GM18951 (cell line): Measurements from ENCODE around the gene MRPL20.

ENCODE experiments used
- POLR2A ChIP-seq: IDR thresholded peaks from 4 replicates; pipeline ENCODE4 v1.6.1; 2011; ENCODE audit warnings: mild to moderate bottlenecking; ENCODE audit not compliant: insufficient read length, insufficient read depth; ENCODE audit errors: extremely low read depth
- in situ Hi-C: fragments of 300-500 bp; cut with MboI; formaldehyde crosslinking; loops from one replicate; pipeline ENCODE4 v1.12.0; 2022; ENCODE audit warnings: low sequenced_read_pairs, mixed read lengths, inconsistent platforms; ENCODE audit not compliant: unreplicated experiment

The MRPL20 gene

GRCh38 chr1:1441002-1441888, 34.2 kb upstream of the MRPL20 start:
- TF ChIP-seq POLR2A = no peak
- in situ Hi-C loops = no loop called here

DNA sequence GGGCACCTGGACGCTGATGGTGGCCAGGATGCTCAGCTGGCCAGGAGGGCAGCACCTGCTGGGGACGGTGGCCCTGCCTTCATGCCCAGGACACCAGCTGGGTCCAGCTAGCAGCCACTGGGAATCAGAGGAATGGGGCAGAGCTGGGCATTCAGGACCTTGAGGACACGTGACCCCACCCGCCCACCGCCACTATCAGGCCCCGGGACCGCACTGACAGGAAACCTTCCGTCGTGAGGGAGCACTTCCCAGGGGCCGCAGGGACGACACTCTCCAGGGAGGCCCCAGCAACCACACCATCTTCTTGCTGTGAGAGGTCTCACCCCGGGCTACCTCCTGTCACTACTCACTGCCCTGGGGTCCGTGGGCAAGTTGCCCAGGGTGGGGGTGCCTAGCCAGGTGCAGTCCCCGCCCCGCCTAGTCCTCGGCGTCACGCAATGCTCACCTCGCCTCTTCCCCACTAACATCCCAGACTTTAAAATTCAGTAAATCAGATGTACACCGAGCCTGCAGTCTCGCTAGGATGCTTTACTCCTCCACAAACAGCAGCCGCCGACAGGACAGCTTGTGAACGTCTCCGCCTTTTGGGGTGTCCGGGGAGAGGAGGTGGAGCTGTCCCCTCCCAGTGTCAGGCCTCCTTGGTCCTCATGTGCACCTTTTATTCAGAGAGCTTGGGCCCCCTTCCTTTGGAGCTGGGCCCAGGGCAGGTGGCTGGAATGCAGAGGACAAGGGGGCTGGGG, 33.3 kb upstream of the MRPL20 start:
- no peak for TF ChIP-seq POLR2A
- in situ Hi-C loops = no loop called here

- in situ Hi-C loops = no loop called here
Observed at GRCh38 chr1:1439546-1440261, 32.6 kb upstream of the MRPL20 start.

GRCh38 chr1:1438531-1439381, 31.7 kb upstream of the MRPL20 start:
- TF ChIP-seq POLR2A = no peak
- in situ Hi-C loops = no loop called here

More at GRCh38 chr1:1439546-1440261, 32.6 kb upstream of the MRPL20 start:
- TF ChIP-seq POLR2A = no peak

DNA sequence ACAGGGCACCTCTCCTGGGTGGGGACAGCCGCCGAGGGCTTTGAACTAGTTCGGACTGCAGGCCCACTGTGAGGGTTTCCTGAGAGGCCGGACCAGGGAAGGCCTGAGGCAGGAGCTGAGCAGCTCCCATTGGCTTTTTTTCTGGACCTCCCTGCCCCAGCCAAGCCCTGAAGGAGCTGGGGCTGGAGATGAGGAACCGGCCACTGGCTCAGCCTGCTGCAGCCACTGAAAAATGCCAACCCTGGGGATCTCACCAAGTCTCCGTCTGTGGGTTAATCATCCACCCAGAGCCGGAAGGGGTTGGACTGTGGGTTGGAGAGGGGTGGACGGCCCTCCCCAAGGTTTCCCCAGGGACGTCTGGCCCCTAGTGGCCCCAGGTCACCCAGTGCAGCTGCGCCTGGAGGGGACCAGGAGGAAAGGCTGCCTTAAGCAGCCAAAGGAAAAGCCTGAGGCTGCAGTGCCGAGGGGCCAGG, 30.8 kb upstream of the MRPL20 start:
- in situ Hi-C loops = no loop called here
- TF ChIP-seq POLR2A = peak; percentile 54

GRCh38 chr1:1437033-1437903, 30.2 kb upstream of the MRPL20 start:
- TF ChIP-seq POLR2A = no peak
- in situ Hi-C loops = no loop called here

DNA sequence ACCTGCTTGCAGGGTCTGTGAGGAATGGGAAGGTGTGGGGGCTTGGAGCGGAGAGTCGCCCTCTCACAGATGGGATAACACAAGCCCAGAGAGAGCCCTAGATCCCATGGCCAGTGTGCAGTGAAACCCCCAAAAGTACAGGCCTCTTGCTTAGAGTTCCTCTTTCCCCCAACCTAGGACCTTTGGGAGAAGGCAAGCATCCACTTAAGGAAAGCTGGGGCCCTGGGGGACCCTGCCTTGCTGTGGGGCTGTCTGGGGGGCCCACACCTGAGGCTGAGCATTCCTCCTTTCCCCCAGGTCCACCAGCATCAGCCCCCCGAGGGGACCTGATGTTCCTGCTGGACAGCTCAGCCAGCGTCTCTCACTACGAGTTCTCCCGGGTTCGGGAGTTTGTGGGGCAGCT, 29.5 kb upstream of the MRPL20 start:
- in situ Hi-C loops = no loop called here
- TF ChIP-seq POLR2A = no peak

DNA sequence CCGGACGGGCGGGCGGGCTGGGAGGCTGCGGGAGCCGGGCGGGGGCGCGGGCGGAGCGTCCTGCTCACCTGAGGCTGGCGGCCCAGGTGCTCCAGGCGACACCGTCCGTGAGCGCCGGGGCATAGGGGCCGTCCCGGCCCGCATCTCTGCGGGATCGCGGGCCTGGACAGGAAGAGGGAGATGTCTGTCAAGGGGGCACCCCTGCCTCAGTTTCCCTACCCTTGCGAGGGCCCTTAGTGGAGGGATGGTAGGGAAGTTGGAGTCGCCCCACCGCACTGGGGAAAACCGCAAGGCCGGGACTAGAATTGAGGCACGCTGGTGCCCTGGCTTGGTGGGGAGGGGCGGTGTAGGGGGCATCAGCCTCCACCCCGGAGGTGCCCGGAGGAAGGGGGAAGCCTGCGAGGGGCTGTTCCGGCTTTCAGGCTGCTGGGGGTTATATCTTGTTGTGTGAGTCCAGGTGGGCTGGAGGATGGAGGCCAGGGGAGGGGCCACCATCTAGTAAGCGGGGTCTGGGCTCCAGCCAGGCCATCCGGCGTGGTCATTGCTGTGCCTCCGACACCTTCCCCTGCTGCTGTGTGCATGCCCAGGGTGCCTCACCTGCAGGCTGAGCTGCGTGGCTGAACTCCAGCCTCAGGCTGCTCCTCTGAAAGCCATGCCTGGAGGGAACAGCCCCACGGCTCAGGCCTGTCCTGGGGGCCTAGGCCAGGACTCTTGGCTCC, 29.0 kb upstream of the MRPL20 start:
- no peak for TF ChIP-seq POLR2A
- in situ Hi-C loops = no loop called here

- in situ Hi-C loops = no loop called here
- peak; percentile 49 for TF ChIP-seq POLR2A
Observed at GRCh38 chr1:1435106-1435903, 28.2 kb upstream of the MRPL20 start, which contains the start of gene VWA1. VWA1 (plus strand) TSS chr1:1435690; CDS start chr1:1435749, 59 bp downstream.

- in situ Hi-C loops = no loop called here
- no peak for TF ChIP-seq POLR2A
Observed at GRCh38 chr1:1434824-1435105, 27.7 kb upstream of the MRPL20 start.
